NCI-H146 treated with DMSO at 0.1 percent for 48 hours (cell line): ENCODE data around the gene HSPB1.
"Not testable (repeated sequence)": the region's sequence is repeated elsewhere in the genome, so short reads cannot be mapped to it uniquely, and the experiment has no call there.

Source experiments
- DNase-seq: peaks from one replicate; lab custom pipeline; 2025; ENCODE audit not compliant: unreplicated experiment; lab: John Stamatoyannopoulos, UW

The HSPB1 gene

DNA sequence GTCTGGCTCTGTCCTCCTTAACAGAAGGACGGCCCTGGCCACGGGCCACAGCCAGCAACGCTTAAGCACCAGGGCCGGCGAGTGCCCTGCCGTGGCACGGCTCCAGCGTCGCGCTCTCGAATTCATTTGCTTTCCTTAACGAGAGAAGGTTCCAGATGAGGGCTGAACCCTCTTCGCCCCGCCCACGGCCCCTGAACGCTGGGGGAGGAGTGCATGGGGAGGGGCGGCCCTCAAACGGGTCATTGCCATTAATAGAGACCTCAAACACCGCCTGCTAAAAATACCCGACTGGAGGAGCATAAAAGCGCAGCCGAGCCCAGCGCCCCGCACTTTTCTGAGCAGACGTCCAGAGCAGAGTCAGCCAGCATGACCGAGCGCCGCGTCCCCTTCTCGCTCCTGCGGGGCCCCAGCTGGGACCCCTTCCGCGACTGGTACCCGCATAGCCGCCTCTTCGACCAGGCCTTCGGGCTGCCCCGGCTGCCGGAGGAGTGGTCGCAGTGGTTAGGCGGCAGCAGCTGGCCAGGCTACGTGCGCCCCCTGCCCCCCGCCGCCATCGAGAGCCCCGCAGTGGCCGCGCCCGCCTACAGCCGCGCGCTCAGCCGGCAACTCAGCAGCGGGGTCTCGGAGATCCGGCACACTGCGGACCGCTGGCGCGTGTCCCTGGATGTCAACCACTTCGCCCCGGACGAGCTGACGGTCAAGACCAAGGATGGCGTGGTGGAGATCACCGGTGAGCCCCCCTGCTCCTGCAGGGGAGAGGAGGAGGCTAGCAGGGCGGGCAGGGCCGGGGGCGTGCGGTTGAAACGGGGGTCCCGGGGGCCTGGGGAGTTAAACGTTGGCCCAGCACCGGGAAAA is at the start of gene HSPB1:
Gene HSPB1 (plus strand): TSS at position 327 of the 855 bp plus-strand sequence. CDS start 40 bp downstream, at position 367.
- DNase-seq, result peak; percentile 64

DNA sequence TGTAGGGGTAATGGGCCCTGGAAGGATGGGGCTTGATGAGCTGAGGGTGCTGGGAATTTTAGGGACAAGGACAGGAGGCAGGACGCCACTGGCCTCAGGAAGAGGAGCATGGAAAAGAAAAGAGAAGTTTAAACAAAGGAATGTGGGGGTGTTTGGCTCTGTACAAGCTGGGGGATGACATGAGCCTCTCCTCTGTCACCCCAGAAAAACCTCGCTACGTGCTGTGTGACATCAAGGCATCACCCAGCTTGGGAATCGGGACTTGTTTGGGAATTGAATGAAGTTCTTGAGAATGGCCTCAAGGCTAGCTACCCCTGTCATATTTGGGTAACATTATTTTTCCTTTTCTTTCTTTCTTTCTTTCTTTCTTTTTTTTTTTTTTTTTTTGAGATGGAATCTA is 47.7 kb upstream of the HSPB1 start:
- no peak for DNase-seq

DNA sequence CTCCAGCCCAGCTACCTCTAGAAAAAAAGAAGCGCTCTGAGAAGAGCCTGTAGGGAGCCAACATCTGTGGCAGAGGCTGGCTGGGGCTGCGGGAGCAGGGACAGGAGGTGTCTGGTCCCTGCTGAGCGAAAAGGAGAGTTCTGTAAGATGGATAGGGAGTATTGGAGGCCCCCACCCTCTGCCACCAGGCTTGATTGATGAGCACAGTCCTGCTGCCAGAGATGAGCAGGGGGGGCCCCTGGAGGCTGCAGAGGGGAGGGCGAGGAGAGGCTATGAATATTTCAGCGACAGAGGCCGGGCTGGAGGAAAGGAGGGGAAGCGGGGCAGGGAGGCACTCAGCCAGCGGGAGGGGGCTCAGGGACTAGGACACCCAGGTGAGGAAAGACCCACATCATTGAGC is 44.5 kb upstream of the HSPB1 start:
- no peak for DNase-seq

DNA sequence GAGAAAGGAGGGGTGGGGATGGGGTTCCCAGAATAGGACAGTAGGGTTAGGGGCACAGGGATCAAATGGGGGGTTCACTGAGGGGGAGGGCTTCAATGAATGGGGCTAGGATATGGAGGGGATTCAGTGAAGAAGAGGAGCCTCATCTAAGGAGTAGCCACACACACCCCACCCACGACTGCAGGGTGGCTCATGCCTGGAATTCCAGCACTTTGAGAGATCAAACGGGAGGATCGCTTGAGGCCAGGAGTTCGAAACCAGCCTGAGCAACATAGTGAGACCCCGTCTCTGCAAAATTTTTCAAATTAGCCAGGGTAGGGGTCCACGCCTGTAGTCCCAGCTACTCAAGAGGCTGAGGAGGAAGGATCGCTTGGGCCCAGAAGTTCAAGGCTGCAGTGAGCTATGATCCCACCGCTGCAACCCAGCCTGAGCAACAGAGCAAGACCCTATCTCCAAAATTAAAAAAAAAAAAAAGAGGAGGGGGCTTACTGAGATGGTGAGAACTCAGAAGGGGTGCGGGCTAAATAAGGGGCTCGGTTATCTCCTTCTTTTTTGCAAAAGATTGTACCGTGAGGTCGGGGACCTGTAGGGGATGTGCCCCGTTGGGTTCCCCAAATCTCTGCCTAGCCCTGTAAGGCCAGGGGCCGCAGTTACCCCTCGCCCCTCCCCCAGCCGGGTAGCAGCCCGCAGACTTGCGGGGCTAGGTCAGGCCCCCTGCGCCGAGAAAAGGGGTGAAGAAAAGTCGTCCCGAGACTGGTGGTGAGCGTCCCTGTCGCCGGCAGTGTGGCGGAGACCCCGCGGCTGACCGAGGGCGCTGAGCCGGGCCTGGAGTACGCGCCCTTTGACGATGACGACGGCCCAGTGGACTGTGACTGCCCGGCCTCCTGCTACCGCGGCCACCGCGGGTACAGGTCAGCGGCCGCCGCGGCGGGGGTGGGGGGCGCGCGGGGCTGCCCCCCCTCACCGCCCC is 43.1 kb upstream of the HSPB1 start:
- DNase-seq, result peak; percentile 35

DNA sequence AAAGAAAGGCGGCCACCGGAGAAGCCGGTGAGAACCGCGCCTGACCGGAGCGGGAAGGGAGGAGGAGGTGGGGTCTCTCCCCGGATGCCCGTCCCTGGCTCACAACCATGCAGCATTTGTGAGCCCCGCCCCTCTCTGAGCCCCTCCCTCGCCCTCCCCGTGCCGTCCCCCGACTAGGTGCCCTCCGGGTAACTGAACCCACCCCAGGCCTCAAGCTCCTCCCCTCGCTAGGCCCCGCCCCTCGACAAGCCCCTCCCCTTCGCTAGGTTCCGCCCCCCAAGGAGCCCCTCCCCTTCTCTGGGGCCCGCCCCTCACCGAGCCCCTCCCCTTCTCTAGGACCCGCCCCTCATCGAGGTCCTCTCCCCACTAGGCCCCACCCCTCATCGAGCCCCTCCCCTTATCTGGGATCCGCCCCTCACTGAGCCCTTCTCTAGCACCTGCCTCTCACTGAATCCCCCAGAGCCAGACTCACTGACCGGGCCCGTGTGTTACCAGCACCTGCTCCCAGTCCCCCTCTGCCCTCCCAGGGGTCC is 42.2 kb upstream of the HSPB1 start:
- peak; percentile 86 for DNase-seq

DNA sequence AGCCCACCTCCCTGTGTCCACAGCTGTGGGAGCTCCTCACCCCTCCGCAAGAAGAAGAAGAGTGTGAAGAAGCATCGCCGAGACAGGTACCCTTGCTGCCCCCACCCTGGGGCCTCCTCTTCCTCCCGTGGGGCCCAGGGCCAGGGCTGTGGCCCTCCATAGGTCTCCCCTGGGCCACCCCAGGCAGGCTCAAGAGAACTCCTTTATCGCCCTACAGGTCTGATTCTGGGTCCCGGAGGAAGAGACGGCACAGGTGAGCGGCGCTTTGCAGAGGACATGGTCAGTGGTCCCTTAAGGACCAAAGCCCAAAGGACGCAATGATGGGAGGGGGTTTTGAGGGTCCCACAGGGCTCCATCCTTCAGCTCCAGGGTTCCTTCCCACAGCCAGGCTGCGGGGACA is 41.1 kb upstream of the HSPB1 start:
- DNase-seq, result no peak

DNA sequence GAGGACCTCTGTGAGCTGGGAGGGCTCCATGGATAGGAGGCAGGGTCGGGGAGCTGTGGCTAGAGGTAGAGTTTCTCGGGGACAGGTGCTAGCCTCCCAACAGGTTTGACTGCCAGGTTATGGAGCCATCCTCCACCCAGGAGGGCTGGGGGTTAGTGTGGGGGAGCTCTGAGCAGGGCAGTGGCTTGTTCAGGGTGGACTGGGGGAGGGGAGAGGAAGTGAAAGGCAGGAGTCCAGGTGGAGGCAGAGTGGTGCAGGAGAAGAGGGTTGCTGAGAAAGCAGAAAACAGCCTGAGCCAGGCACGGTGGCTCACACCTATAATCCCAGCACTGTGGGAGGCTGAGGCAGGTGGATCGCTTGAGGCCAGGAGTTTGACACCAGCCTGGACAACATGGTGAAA is 40.5 kb upstream of the HSPB1 start:
- DNase-seq, result no peak

DNA sequence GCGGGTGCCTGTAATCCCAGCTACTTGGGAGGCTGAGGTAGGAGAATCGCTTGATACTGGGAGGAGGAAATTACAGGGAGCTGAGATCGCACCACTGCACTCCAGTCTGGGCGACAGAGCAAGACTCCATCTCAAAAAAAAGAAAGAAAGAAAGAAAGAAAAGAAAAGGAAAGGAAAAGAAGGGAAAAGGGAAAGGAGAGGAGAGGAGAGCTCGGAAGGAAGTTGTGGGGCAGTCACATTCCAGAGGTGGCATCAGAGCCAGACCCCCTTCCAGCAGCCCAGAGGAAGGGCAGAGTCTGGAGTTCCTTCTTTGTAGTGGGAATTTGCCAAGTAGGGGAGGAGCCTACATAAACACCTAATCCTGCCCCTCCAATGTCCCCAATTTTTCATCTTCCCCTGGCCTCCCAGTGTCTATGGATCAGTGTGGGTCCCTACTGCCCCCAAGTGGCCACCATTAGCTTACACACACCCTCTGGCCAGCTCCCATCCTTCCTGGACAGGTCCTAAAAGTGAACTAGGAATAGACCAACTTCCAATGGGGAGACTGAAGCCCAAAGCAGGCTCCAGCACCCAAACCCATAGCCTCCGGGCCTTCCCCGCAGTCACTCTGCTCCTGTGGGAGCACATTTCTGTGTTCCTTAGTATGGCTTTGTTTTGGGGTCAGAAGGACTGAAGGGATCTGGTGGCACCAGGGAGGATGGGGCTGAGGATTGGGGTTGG is 39.6 kb upstream of the HSPB1 start:
- DNase-seq, result peak; percentile 44

DNA sequence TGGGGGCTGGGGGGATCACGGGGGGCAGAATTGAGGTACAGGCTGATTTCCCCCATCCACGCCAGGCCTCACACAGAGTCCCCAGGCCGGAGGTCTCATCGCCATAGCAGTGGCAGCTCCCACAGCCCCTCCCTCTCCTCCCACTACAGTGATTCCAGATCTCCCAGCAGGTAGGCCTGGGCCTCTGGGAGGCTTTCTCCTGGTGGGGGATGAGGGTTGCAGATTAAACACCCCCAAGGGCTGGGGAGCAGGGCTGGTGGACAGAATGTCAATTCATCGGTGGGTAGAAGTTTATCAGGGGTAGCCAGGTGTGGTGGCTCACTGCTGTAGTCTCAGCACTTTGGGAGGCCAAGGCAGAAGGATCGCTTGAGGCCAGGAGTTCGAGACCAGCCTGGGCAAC is 37.2 kb upstream of the HSPB1 start:
- no peak for DNase-seq

DNA sequence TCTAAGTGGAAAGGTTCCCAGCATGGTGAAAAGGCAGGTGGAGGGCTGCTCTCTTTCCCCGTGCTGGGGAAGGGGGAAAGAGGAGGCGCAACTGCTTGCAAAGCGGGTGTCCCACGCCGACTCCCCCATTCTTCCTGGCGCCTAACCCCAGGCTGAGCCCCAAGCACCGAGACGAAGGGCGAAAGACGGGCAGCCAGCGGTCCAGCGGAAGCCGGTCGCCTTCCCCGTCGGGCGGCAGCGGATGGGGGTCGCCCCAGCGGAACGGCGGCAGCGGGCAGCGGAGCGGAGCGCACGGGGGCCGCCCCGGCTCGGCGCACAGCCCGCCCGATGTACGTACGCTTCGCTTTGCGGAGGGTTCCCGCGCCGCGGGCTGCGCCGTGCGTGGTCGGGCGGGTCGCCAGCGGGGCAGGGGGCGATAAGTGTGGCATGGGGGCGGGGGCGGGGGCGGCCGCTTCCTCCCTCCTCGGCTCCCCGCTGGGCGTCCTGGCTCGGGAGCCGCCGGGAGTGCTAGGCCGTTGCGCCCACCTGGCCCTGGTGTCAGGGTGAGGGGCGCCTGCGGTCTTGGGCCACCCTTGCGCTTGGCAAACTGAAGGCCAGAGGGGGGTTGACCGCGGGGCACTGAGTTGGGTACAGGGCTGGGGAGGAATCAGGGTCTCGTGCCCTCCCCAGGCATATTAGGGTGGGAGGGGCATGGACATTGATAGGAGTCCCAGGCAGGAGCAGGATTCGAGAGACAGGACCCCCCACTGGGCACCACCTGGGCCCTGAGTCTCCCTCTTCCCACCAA is 35.2 kb upstream of the HSPB1 start:
- no peak for DNase-seq

DNA sequence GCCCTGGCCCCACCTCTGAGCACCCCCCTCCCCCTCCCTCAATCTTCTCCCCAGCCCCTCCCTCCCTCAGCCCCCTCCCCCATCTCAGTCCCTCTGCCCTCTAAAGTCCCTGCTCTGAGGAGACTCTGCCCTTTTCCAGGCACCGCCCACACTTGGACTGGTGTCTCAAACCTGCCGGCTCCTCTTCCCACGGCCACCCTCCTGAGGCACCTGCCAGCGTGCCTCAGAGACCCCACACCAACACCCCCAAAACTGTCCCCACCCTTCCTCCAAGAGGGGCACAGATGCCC is 34.6 kb upstream of the HSPB1 start:
- no peak for DNase-seq

DNA sequence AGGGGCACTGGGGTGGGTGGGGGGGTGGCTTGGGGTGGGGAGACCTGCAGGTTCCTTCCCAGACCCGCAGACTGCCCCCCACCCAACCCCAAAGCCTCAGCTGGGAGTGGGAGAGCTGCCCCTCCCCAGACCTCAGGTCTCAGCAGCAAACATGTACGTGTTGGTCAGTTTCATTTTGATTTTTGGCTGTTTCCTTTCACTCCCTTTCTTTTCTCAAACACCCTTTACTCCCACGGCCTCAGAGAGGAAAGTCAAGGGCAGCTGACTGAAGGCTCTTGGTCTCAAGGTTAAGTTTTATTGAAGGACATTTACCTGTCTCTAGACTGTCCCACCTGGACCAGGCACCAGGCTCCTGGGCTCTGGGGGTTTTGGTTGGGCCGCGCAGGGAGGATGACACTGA is 34.1 kb upstream of the HSPB1 start:
- DNase-seq, result no peak

DNA sequence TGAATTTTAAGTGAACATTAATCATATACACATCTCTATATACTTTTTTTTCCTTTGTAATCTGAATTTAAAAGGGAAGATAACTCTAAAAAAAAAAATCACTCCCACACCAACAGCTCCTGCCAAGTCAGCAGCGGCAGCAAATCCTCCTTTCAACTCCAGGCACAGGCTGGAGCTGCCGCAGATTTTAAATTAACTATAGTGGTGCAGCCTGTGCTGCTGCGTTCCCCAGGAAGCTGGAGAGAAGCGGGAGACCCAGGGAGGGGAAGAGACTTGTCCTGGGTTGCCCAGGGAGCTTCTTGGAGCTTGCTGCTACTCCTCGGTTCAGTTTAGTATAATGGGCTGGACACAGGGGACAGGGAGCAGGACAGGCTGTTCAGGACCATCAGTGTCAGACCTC is 32.6 kb upstream of the HSPB1 start:
- DNase-seq, result no peak

DNA sequence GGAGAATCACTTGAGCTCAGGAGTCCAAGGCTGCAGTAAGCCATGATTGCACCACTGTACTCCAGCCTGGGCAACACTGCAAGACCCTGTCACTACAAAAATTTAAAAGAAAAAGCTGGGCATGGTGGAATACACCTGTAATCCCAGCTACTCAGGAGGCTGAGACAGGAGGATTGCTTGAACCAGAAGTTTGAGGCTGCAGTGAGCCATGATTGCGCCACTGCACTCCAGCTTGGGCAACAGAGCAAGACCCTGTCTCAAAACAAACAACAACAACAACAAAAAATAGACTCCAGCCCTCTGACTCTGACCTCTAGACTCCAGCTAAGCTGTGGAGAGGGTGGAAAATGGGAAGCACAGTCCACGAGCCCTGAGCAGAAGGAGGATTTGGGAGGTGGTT is 31.1 kb upstream of the HSPB1 start:
- DNase-seq, result not testable (repeated sequence)

DNA sequence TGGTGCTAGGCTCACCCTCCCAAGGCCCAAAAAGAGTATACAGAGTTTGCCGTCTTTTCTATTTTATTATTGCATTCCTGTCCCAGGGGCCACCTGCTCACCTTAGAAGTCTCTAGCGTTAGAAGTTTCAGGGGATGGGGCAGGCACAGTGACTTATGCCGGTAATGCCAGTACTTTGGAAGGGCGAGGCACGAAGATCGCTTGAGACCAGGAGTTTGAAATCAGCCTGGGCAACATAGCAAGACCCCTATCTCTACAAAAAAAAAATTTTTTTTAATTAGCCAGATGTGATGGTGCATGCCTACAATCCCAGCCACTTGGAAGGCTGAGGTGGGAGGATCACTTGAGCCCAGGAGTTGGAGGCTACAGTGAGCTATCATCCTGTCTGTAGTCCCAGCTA is 30.3 kb upstream of the HSPB1 start:
- no peak for DNase-seq

DNA sequence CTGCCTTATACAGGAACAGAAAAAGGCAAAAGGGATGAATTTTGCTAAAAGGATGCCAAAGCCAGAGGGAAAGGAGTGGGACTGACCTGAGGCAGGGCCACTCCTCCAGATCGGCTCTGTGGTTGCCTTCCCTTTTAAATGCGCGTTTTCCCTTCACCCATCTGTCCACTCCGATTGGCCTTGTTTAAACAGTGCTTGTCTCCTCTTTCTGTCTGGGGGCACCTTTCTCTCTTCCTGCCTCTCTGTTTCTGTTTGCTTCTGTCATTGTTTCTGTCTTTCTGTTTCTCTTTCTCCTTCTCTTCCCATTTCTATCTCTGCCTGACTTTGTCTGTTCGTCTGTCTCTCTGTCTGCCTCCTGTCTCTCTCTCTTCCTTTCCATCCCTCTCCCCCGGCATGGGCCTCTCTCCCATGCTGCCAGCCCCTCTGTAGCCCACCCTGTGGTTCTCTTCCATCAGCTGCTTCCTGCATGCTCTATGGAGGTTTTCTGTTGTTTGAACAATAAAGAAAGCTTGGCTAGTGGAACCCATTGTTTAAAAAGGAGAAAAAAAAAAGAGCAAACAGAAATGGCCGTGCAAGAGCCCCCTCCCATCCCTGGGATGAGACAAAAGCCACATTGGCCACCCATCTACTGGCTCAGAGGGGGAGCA is 29.5 kb upstream of the HSPB1 start:
- DNase-seq, result peak; percentile 57

DNA sequence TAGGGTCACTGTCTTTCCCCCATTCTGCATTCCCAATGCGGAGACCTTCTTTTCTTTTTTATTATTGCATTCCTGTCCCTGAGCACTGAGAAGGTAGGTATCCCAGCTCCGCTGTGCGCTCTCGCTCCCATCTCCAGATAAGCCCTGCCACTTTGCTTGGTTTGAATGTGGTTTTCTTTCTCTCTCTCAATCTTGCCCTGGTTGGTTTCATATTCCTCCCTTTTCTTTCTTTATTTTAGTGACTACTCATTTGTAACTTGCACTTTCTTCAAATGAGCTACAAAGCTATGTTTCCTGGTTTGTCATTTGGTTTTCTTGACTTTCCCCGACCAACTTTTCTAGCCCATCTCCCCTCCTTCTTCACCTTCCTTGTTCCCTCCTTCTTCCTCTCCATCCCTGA is 29.0 kb upstream of the HSPB1 start:
- DNase-seq, result no peak

DNA sequence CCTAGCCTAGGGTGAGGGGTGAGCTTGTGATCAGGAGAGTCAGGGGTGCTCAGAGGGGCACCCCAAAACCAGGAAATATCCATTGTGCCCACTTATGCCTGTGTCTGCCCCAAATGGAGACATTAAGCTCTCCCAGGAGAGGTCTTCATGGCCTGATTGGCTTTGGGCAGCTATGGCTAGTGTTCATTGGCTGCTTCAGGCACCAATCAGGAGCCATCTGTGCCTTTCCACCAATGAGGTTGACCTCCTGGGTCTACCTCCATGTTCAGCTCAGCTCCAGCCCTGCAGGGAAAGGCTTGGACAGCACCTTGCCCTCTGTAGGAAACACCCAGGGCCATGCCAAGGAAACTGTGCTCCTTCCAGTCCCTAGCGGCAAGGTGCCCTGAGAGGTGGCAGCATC is 23.9 kb upstream of the HSPB1 start:
- DNase-seq, result no peak

DNA sequence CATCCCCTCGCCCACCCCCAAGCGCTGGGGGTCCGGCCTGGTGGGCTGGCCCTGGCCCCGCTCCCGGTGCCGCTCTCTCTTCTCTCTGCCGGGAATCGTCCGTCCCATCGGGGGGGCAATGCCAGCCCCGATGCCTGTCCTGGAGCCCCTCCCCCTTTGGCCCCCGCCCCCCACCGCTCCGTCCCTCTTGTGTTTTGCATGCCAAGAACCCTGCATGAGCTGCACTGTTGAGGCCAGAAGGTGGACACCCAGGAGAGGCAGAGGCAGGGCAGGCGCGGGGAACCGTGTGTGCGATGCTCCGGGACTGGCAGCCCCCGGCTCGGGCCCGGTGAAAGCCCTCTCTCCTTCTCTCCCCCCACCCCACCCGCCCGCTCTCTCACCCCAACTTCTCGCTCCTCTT is 22.1 kb upstream of the HSPB1 start:
- DNase-seq, result no peak
